Right cardiac atrium (tissue), 5 donors: ENCODE measurements around the gene ZDHHC13. TPM values are rescaled to one million over a fixed set of nuclear protein-coding genes. Genes with fewer than 3 reads are reported as not detected.

Experiments used
- ATAC-seq, 2 donors: fragments of 200-7000 bp; cut with Tn5 transposase; one replicate each; pipeline versions ENCODE4 v1.8.0 to v1.9.1; 2020; ENCODE audit warnings: moderate library complexity in 2 of 2, mild to moderate bottlenecking in 1 of 2
- DNase-seq, 3 donors: peaks; one replicate each; pipeline ENCODE4 v3.0.0-alpha.2; 2020
- H3K27ac ChIP-seq: one replicate; pipeline ENCODE4 v1.5.1; 2013; ENCODE audit warnings: mild to moderate bottlenecking, low read length, control low read depth, moderate library complexity
- H3K27me3 ChIP-seq: one replicate; pipeline ENCODE4 v1.6.1; 2013; ENCODE audit not compliant: control insufficient read depth, insufficient read depth
- H3K4me1 ChIP-seq: one replicate; pipeline ENCODE4 v1.6.1; 2013; ENCODE audit warnings: low read length; ENCODE audit not compliant: control insufficient read depth, insufficient read depth
- H3K4me3 ChIP-seq: one replicate; pipeline ENCODE4 v1.5.1; 2013; ENCODE audit warnings: low read length, control low read depth
- H3K9me3 ChIP-seq: one replicate; pipeline ENCODE4 v1.6.1; 2013; ENCODE audit warnings: low read length; ENCODE audit not compliant: control insufficient read depth
- WGBS: extraction: QIAGEN DNeasy Blood & Tissue Kit; methylation state at CpG from one replicate; pipeline ENCODE4 v1.1.7; 2013; 5-methylcytosine and 5-hydroxymethylcytosine counted together
- intact Hi-C, 4 donors: fragments of 100-400 bp; cut with DNase I; formaldehyde crosslinking; loops; one replicate each; pipeline versions ENCODE4 v1.11.0 to v1.14.0; 2022 to 2023
- long read RNA-seq, 4 donors: library from polyadenylated mRNA; unstranded; transcript quantifications; one replicate each; pipeline ENCODE4 v2.0.0, GENCODE V29; 2020 to 2021
- polyA plus RNA-seq: library from polyadenylated mRNA; stranded (reverse); fragments of 200-250 nt; gene quantifications from one replicate; pipeline ENCODE4 v1.2.3, GENCODE V29; 2013
- total RNA-seq, 4 donors: library from RNA; stranded (reverse); fragmentation: NEBNext Ultra II Directional; extraction: Animal tissue kit (Norgen Biotek cat#: 25700); gene quantifications; one replicate each; pipeline ENCODE4 v1.2.1, GENCODE V29; 2021
- donor health status: healthy with polysubstance abuse.
- donor health status: DM: no; HTN: yes; CAD: no.
- donor health status: DM: no; HTN: no; CAD: no.
- donor health status: DM: no; HTN: yes; CAD: no; lungs with severe emphysema.
- donor health status: DM: yes; HTN: yes; CAD: no.

The ZDHHC13 gene, protein sequence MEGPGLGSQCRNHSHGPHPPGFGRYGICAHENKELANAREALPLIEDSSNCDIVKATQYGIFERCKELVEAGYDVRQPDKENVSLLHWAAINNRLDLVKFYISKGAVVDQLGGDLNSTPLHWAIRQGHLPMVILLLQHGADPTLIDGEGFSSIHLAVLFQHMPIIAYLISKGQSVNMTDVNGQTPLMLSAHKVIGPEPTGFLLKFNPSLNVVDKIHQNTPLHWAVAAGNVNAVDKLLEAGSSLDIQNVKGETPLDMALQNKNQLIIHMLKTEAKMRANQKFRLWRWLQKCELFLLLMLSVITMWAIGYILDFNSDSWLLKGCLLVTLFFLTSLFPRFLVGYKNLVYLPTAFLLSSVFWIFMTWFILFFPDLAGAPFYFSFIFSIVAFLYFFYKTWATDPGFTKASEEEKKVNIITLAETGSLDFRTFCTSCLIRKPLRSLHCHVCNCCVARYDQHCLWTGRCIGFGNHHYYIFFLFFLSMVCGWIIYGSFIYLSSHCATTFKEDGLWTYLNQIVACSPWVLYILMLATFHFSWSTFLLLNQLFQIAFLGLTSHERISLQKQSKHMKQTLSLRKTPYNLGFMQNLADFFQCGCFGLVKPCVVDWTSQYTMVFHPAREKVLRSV
- total RNA-seq: 10 to 100 TPM; 11.2 to 15.5 (median 11.7) TPM
- polyA plus RNA-seq: 10.7 TPM
- long read RNA-seq, donor 1, transcript ZDHHC13-201 (16 exons, 2,283 nt): minor isoform, 12 of 43 reads
- long read RNA-seq, donor 1, transcript ZDHHC13-202 (17 exons, 2,445 nt): major isoform, 25 of 43 reads
- long read RNA-seq, donor 1, partial matches to known transcripts: 1 of 43 reads
- long read RNA-seq, donor 1, other reads (novel, unspliced or antisense): 5 of 43 reads
- long read RNA-seq, donor 2, transcript ZDHHC13-202 (17 exons, 2,445 nt): major isoform, 8 of 15 reads
- long read RNA-seq, donor 2, partial matches to known transcripts: 1 of 15 reads
- long read RNA-seq, donor 2, other reads (novel, unspliced or antisense): 2 of 15 reads
- long read RNA-seq, donor 3, transcript ZDHHC13-202 (17 exons, 2,445 nt): major isoform, 51 of 92 reads
- long read RNA-seq, donor 3, transcript ZDHHC13-201 (16 exons, 2,283 nt): minor isoform, 24 of 92 reads
- long read RNA-seq, donor 3, partial matches to known transcripts: 2 of 92 reads
- long read RNA-seq, donor 3, other reads (novel, unspliced or antisense): 15 of 92 reads
- long read RNA-seq, donor 4, transcript ZDHHC13-202 (17 exons, 2,445 nt): major isoform, 10 of 15 reads
- long read RNA-seq, donor 4, partial matches to known transcripts: 1 of 15 reads
- long read RNA-seq, donor 4, other reads (novel, unspliced or antisense): 0 of 15 reads

GRCh38 chr11:19116971-19117759 lies at the start of gene ZDHHC13:
Gene ZDHHC13, plus strand, starts transcription at chr11:19117168. Its CDS starts 82 bp downstream, at chr11:19117250.
- ATAC-seq: peak; percentile 99 to 100
- peak; percentile 96 to 98 (median 96) for DNase-seq
- intact Hi-C loops: no loop called here
- no peaks in the 10 kb centered on the region for H3K27me3 ChIP-seq
- H3K4me1 ChIP-seq: peaks cover 3% of the 10 kb centered on the region
- under 1% methylated on average over 61 of the region's 61 CpGs for WGBS
- H3K27ac ChIP-seq: no peak within 1 kb of the TSS
- H3K9me3 ChIP-seq: no peaks in the 10 kb centered on the region
- H3K4me3 ChIP-seq: peak within 1 kb of the TSS; percentile 71

DNA sequence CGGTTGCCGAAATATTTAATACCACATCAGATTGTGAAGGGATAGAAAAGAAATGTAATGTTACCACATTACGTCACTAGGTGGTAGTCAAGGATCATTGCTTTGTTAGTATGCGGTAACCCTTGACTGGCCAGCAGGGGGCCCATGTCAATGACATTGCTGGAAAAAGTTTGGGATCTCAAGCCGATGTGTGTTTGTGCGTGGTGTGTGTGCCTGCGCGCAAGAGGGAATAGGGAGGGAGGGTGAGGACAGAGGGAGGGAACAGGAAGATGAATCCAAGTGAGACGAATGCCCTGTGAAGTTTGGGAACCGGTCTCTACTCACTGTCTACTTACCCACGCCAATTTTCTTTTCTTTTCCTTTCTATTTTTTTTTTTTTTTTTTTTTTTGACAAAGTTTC lies 45.7 kb upstream of the ZDHHC13 start:
- Histone ChIP-seq H3K27ac (no peak overlapping the region), H3K27me3 (no peaks in the 10 kb centered on the region), H3K4me3 (no peak overlapping the region), H3K4me1 (no peaks in the 10 kb centered on the region), H3K9me3 (no peaks in the 10 kb centered on the region)
- ATAC-seq (peak; percentile 90 to 94), DNase-seq (peak; percentile 70 to 87 (median 83))
- WGBS: 4% methylated on average over 11 of the region's 11 CpGs
- intact Hi-C loops: loop anchor here in 3 of 4 donors (2.0 to 10.0 kb wide), 6 partner anchors 84 to 484 kb away; no protein-coding TSS in a partner anchor

DNA sequence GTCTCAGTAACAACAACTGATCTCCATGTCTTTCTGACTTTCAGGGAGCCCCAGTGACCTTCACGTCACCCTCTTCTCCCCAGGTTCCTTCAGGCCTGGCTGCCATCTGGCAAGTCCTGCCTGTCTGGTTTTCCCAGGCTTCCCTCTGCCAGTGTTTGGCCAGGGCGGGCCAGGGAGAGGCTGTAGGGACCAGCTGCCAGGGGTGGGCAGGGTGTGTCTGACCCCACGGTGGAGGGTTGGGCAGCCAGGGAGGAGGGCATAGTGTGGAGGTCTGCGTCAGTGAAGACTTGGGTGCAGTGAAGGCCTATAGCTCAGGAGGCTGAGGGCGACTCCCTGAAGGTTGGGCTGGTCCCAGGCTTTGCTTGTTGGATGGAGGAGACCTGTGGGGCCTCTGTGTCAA lies 44.5 kb upstream of the ZDHHC13 start:
- Histone ChIP-seq H3K27me3 (no peaks in the 10 kb centered on the region), H3K27ac (no peak overlapping the region), H3K9me3 (no peaks in the 10 kb centered on the region), H3K4me1 (no peaks in the 10 kb centered on the region), H3K4me3 (no peak overlapping the region)
- intact Hi-C loops: loop anchor here in 3 of 4 donors (5.0 to 10.0 kb wide), 5 partner anchors 82 to 482 kb away; no protein-coding TSS in a partner anchor
- DNase-seq (peak in 1 of 3 donors; percentile 24), ATAC-seq (peak in 1 of 2 donors; percentile 51)
- 88% methylated on average over 5 of the region's 5 CpGs for WGBS

- 66% methylated on average over 10 of the region's 10 CpGs for WGBS
- ATAC-seq: no peak
Observed at GRCh38 chr11:19073454-19074415, 43.2 kb upstream of the ZDHHC13 start.

GRCh38 chr11:19075636-19076035 lies 41.3 kb upstream of the ZDHHC13 start:
- Histone ChIP-seq H3K9me3 (no peaks in the 10 kb centered on the region), H3K4me3 (no peak overlapping the region), H3K27ac (no peak overlapping the region), H3K4me1 (no peaks in the 10 kb centered on the region), H3K27me3 (no peaks in the 10 kb centered on the region)
- WGBS: 76% methylated on average over 3 of the region's 3 CpGs
- DNase-seq (peak in 1 of 3 donors; percentile 26), ATAC-seq (no peak)
- intact Hi-C loops: loop anchor here (5.0 to 10.0 kb wide), 5 partner anchors 79 to 479 kb away; no protein-coding TSS in a partner anchor

More at GRCh38 chr11:19073454-19074415, 43.2 kb upstream of the ZDHHC13 start:
- no peak overlapping the region for H3K27ac ChIP-seq
- no peaks in the 10 kb centered on the region for H3K27me3 ChIP-seq
- no peaks in the 10 kb centered on the region for H3K4me1 ChIP-seq
- no peaks in the 10 kb centered on the region for H3K9me3 ChIP-seq
- intact Hi-C loops: loop anchor here in 3 of 4 donors (5.0 to 10.0 kb wide), 5 partner anchors 81 to 481 kb away; no protein-coding TSS in a partner anchor
- H3K4me3 ChIP-seq: no peak overlapping the region
- no peak for DNase-seq

GRCh38 chr11:19076744-19077589 lies 40.0 kb upstream of the ZDHHC13 start:
- intact Hi-C loops: loop anchor here (5.0 to 10.0 kb wide), 5 partner anchors 78 to 478 kb away; no protein-coding TSS in a partner anchor
- DNase-seq: peak; percentile 32 to 71 (median 64)
- no peak overlapping the region for H3K4me3 ChIP-seq
- H3K27me3 ChIP-seq: no peaks in the 10 kb centered on the region
- no peaks in the 10 kb centered on the region for H3K9me3 ChIP-seq
- WGBS: 48% methylated on average over 10 of the region's 10 CpGs
- H3K4me1 ChIP-seq: no peaks in the 10 kb centered on the region
- ATAC-seq: peak; percentile 50 to 65
- no peak overlapping the region for H3K27ac ChIP-seq

DNA sequence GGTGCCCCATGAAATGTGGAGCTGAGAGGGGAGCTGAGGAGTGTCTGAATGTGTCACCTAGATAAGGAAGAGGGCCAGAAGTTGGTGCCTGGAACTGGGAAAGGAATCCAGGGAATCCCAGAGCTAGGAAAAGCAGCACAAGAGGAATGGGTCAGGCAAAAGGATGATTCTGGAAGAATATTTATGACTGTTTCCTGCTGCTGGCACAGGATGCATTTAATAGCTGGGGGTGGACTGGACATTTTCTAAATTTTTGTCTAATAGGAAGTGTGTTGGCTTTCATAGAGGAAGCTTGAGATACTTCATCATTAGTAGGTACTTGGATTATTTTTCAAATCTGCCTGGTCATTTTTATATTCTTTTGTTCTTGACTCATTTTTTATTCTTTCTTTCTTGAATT lies 39.0 kb upstream of the ZDHHC13 start:
- no peak overlapping the region for H3K4me3 ChIP-seq
- ATAC-seq: no peak
- no peaks in the 10 kb centered on the region for H3K4me1 ChIP-seq
- intact Hi-C loops: loop anchor here (5.0 to 10.0 kb wide), 5 partner anchors 77 to 477 kb away; no protein-coding TSS in a partner anchor
- DNase-seq: no peak
- H3K27me3 ChIP-seq: no peaks in the 10 kb centered on the region
- H3K9me3 ChIP-seq: no peaks in the 10 kb centered on the region
- H3K27ac ChIP-seq: no peak overlapping the region

- peak in 1 of 2 donors; percentile 53 for ATAC-seq
- intact Hi-C loops: loop anchor here (5.0 to 10.0 kb wide), 5 partner anchors 75 to 475 kb away; no protein-coding TSS in a partner anchor
- WGBS: 52% methylated on average over 6 of the region's 6 CpGs
- Histone ChIP-seq H3K27ac (no peak overlapping the region), H3K27me3 (no peaks in the 10 kb centered on the region), H3K9me3 (no peaks in the 10 kb centered on the region), H3K4me3 (no peak overlapping the region), H3K4me1 (no peaks in the 10 kb centered on the region)
- no peak for DNase-seq
Observed at GRCh38 chr11:19079643-19080440, 37.1 kb upstream of the ZDHHC13 start.
